NCI-H128 (cell line): ENCODE measurements around the gene SLC34A2.
"Not testable (repeated sequence)": the region's sequence is repeated elsewhere in the genome, so short reads cannot be mapped to it uniquely, and the experiment has no call there.

Experiments used
- DNase-seq: peaks from one replicate; lab custom pipeline; 2025; ENCODE audit not compliant: unreplicated experiment; lab: John Stamatoyannopoulos, UW

SLC34A2 gene

GRCh38 chr4:25654971-25655963 lies at the start of gene SLC34A2:
Gene SLC34A2, plus strand, starts transcription at chr4:25655851. Its CDS starts 6,650 bp downstream, at chr4:25662501.
- DNase-seq = no peak

- DNase-seq = no peak
These were observed 47.0 kb upstream of the SLC34A2 start for GRCh38 chr4:25608644-25609043.

- DNase-seq = no peak
These were observed 45.7 kb upstream of the SLC34A2 start for GRCh38 chr4:25609976-25610375.

GRCh38 chr4:25613613-25614012 lies 42.0 kb upstream of the SLC34A2 start:
- DNase-seq = not testable (repeated sequence)

- no peak for DNase-seq
These were observed 40.8 kb upstream of the SLC34A2 start for GRCh38 chr4:25614807-25615206.

GRCh38 chr4:25621027-25621930 lies 34.4 kb upstream of the SLC34A2 start:
- no peak for DNase-seq

- DNase-seq = no peak
These were observed 31.0 kb upstream of the SLC34A2 start for GRCh38 chr4:25624616-25625015.

- DNase-seq = no peak
These were observed 27.2 kb upstream of the SLC34A2 start for GRCh38 chr4:25628451-25628850.

- DNase-seq = no peak
These were observed 23.5 kb upstream of the SLC34A2 start for GRCh38 chr4:25632135-25632534.

GRCh38 chr4:25633541-25633940 lies 22.1 kb upstream of the SLC34A2 start:
- no peak for DNase-seq

- no peak for DNase-seq
These were observed 20.1 kb upstream of the SLC34A2 start for GRCh38 chr4:25635501-25635900.

GRCh38 chr4:25637581-25638220 lies 17.9 kb upstream of the SLC34A2 start:
- no peak for DNase-seq

- DNase-seq = no peak
These were observed 17.4 kb upstream of the SLC34A2 start for GRCh38 chr4:25638221-25638601.

GRCh38 chr4:25638806-25639205 lies 16.8 kb upstream of the SLC34A2 start:
- DNase-seq = no peak

- no peak for DNase-seq
These were observed 5.3 kb upstream of the SLC34A2 start for GRCh38 chr4:25650311-25650710.

- DNase-seq = no peak
These were observed 4.0 kb upstream of the SLC34A2 start for GRCh38 chr4:25651682-25652081.

- no peak for DNase-seq
These were observed 1.4 kb upstream of the SLC34A2 start for GRCh38 chr4:25654031-25654970.

- no peak for DNase-seq
These were observed 380 bp downstream of the SLC34A2 start for GRCh38 chr4:25656031-25656430.

GRCh38 chr4:25658357-25658771 lies 2.7 kb downstream of the SLC34A2 start:
- DNase-seq = no peak

GRCh38 chr4:25658777-25659176 lies 3.1 kb downstream of the SLC34A2 start:
- DNase-seq = no peak
